LHCN-M2 (cell line): ENCODE measurements around the gene STARD5. TPM values are rescaled to one million over a fixed set of nuclear protein-coding genes. Genes with fewer than 3 reads are reported as not detected.

ENCODE experiments used
- DNase-seq: peaks from one replicate; pipeline ENCODE4 v3.0.0-alpha.2; 2012; ENCODE audit warnings: low read depth
- total RNA-seq: library from RNA; depleted of rRNA; stranded (reverse); fragments of >200 nt; gene quantifications from 2 replicates; pipeline ENCODE4 v1.2.3, GENCODE V29; 2014

STARD5 gene
- total RNA-seq, 1 experiment from 2014 or later, result 4.3 TPM

DNA sequence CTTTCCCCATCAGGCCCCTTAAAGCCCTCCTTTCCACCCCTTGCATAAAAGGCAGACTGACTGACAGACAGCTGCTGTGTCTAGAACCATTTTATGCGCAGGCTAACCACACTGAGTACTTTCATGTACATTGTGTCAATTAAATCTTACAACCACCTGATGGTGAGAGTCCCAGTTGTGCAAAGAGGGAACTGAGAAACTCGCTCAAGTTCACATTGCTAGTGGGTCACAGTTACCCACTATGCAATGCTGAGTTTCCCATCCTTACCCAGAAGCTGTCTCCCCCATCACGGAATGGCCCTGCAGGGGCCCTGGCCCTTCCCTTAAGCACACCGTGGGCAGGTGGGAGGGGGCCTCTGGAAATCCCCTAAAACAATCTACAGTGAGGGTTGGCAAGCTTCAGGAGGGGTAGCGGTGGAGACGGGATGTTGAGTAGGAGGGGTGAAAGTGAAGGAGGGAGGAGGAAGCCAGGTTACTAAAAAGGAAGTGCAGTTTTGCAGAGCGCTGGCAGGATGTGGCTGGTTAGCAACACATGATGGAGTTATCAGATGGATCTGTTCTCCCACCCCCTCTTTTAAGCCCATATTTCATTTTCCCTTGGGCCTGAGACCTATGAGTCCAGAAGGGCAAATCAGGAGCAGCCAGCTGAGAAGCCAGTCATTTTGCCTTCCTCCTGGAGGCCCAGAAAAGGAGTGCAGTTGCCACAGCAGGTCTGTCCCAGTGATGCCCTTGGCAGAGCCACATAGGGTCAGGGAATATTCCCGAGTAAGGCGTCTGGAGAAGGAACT, 30.0 kb downstream of the STARD5 start:
- DNase-seq, result no peak

DNA sequence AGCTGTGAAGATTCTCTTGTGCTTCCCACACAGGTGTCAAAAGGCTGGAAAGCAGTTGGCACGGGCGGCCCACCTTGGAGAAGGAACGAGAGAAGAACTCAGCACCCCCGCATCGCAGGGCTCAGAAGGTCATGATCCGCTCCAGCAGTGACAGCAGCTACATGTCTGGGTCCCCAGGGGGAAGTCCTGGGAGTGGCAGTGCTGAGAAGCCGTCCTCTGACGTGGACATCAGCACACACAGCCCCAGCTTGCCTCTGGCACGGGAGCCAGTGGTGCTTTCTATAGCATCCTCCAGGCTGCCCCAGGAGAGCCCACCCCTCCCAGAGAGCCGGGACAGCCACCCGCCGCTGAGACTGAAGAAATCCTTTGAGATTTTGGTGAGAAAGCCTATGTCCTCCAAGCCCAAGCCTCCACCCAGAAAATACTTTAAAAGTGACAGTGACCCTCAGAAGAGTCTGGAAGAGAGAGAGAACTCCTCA, 31.4 kb downstream of the STARD5 start:
- DNase-seq, result no peak

DNA sequence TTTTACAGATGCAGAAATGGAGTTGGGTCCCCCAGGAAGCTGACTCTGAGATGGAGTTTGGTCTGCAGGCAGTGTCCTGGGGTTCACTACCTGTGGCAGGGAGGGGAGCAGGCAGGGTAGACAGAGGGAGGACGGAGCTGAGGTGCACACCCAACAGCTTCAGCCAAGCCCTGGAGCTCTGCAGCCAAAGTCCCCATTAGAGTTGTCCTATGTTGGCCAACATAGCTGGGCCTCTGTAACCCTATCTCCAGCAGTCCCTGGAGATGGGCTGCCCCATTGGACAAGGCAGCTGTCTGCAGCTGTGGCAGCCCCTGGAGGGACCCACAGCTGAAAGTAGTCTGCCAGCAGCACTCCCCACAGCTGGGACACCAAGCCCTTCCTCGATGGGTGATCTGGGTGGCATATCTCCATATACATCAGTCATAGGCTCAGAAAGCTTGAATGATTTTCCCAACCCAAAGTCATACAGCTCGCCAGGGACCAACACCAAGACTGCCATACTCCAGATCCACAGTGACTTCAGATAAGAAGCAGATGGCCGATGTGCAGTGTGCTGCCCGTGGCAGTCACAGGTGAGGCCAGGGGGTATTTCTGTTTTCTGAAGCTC, 31.9 kb downstream of the STARD5 start:
- no peak for DNase-seq

DNA sequence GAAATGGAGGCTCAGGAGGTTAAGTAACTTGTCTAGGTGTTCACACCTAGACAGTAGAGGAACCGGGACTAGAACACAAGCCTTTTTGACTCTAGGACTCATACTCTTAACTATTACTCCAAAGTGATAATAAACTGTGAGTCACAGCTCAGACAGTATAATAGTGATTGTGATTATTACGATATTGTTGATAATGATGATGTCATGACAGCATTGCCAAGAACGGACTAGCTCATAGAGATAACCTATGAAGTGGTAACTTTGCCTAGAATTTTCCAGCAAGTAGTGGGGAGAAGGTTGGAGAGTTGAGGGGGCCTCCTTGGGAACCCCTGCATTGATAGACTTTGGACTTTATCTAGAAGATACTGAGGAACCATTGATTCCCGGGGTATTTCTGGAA, 34.0 kb downstream of the STARD5 start:
- DNase-seq, result no peak

DNA sequence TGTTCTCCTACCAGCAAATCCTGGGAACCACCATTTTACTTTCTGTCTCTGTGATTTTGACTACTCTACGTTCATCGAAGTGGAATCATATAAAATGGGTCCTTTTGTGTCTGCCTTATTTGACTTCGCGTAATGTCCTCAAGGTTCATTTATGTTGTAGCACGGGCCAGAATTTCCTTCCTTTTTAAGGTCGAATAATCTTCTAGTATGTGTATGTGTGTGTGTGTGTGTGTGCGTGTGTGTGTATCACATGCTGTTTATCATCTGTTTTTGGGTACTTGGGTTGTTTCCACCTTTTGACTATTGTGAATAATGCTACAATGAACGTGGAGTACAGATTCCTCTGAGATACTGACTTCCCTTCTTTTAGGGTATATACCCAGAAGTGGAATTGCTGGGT, 35.3 kb downstream of the STARD5 start:
- no peak for DNase-seq

DNA sequence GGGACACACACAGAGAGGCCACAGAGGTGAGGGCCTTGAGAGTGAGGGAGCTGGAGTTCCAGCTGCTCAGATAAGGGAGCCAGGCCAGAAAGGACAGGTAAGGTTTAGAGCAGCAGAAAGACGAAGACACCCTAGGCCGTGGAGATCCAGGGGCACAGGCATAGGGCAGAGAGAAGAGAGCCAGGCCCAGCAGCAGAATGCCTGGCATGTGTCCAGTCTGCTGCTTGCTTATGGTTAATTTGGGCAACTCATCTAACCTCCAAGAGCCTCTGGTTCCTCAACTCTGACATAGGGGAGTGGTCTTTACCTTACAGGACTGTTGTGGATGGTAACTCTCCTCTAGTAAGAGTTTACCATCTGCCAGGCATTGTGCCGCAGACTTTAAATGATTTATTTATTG, 35.9 kb downstream of the STARD5 start:
- DNase-seq, result no peak

DNA sequence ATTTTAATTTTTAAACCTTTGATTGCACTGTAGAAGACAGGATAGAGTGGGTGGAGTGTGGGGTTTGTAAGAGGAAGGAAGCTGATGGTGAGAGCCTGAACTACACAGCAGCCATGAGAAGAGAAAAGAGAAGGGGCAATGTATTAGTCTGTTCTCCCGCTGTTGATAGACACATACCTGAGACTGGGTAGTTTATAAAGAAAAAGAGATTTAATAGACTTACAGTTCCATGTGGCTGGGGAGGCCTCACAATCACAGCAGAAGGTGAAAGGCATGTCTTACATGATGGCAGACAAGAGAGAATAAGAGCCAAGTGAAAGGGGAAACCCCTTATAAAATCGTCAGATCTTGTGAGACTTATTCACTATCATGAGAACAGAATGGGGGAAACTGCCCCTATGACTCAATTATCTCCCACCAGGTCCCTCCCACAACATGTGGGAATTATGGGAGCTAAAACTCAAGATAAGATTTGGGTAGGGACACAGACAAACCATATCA, 37.3 kb downstream of the STARD5 start:
- DNase-seq, result no peak

DNA sequence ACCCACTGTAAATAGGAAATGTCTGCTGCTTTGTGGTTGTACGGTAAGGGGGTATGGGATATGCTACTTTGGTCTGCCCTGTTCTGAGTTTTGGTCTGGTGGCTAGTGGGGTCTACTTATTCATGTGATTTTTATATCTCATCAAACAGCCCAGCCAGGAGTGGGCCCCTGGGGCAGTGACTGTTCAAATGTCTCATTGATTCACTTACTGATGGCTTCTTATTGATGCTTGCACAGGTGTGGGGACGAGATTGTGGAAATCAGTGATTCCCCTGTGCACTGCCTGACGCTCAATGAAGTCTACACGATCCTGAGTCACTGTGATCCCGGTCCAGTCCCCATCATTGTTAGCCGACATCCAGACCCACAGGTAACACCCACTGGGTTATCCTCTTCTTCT, 38.5 kb downstream of the STARD5 start:
- no peak for DNase-seq

DNA sequence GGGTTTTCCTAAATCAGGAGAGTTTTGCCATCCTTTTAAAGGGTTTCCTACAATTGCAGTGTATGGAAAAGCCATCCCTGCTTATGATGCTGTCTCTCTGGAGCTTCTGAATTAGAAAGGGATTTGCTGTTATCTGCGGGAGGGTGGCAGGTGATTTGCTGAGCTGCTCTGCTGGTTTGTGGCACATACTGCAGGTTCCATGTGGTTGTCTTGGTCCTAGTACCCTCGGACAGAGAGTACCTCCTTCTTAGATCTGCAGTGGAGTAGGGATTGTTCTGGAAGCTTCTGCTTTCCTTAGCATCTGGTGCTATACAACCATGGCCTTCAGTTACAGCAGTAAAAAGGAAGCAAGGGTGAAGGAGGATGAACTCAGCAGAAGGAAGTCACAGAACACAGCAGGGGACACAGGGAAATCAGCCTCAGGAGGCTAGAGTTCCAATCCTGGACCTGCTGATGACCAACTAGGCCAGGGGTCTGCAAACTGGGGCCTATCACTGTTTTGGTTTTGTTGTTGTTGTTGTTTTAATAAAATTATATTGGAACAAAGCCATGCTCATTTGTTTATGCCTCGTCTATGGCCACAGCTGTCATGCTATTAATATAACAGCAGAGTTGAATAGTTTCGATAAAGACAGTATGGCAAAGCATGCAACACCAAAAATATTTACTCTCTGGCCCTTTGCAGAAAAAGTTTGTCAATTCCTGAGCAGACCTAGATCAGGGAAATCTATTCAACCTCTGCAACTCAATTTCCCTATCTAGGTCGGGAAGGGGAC, 39.5 kb downstream of the STARD5 start:
- DNase-seq, result no peak

DNA sequence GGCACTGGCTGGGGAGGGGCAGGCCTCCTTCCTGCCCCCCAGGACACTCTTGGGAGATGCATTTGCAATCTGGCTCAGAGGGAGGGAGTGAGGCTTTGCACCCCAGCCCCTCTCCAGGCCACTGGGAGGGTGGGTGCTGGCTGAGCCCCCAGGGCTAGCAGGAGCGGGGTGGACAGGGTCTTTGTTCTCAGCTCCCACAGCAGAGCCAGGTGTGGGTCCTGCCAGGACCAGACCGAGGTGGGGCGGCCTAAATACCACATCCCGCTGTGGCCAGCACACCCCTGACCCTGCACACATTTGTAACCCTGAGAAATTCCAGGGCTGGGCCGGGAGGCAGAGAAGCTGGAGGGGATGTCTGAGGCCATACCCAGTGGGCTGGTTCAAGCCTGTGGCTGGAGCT, 41.0 kb downstream of the STARD5 start:
- DNase-seq, result no peak

DNA sequence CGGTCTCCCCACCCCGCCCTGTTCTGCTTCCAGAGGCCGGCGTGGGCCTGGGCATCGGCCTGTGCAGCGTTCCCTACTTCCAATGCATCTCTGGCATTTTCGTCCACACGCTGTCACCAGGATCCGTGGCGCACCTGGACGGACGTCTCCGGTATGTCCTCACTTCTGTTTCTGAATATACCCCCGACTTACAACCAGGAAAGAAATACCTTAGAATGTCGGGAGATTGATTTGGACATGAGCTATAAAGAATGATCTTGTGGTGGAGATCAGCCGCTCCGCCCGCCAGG, 41.4 kb downstream of the STARD5 start:
- no peak for DNase-seq

DNA sequence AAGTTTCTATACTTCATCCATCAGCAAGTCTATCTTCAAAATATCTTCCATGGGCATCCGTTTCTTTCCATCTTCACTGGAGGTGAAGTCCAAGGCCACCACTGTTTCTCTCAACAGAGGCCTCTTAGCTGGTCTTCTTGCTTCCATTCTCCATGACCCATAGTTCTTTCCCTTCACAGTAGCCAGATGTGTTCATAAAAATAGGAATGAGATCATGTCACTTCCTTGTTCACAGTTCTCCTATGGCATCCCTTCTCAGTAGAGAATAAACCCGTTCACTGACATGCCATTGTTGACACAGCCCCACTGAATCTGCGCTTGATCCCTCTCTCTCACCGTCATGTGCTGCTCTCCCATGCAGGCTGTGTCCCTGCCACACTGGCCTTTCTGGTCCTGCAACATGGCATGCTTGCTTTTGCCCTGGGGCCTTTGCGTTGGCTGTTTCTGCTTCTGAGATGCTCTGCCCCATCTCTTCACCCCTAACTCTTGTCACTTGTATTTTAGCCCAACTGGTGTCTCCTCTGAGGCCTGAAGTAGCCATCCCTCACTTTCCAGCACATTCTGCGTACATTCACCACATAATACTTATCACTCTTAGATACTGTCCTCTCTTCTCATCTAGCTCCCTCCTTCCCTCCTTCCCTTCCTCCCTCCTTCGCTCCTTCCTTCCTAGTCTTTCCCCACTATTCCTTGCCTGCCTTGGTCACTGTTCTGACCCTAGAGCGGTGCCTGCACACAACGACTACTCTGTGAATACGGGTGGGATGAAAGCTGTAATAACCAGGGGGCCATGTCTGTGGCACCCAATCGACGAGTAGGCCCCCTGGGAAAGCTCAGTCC, 42.0 kb downstream of the STARD5 start:
- no peak for DNase-seq

DNA sequence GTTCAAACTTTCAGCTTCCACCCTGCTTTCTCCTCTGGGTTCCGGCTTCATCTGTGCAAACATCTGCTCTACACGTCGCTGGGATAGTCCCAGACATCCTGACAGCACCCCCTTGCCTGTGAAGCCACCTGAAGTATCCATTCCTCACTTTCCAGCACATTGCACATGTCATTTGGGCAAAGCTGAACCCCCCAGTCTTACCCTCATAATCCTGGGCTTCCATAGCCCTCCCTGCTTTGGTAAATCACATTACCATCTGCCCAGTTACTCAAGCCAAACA, 42.5 kb downstream of the STARD5 start:
- no peak for DNase-seq

DNA sequence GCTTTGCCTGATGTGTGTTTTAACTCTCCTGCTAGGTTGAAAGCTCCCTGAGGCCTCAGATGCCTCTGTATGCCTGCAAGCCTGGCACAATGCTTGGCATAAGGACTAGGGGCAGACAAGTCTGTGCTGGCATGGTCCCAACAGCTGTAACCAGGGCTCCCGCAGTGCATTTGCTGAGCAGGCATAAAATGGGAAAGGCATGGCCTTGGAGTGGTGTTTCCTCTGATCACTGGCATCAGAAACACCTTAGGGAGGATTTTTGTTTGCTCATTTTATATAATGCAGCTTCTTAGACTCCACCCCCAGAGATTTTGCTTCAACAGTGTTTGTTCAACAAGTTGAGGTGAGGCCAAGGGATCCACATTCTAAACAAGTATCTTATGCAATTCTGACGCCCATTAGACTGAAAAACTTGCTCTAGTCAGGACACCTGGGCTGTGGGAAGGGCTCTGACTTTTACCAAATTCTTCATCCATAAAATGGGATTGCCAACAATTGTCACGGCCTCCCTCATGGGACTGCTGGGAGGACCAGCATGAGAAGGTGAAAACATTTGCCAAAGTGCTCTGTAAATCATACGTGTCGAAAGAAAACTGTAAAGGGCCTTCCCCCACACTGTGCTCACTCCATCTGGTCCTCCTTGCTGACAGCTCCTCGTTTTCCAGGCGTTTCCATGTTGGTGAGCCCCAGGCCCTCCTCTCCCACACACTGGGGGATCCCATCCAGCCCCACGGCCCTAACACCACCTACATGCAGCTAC, 43.1 kb downstream of the STARD5 start:
- no peak for DNase-seq

DNA sequence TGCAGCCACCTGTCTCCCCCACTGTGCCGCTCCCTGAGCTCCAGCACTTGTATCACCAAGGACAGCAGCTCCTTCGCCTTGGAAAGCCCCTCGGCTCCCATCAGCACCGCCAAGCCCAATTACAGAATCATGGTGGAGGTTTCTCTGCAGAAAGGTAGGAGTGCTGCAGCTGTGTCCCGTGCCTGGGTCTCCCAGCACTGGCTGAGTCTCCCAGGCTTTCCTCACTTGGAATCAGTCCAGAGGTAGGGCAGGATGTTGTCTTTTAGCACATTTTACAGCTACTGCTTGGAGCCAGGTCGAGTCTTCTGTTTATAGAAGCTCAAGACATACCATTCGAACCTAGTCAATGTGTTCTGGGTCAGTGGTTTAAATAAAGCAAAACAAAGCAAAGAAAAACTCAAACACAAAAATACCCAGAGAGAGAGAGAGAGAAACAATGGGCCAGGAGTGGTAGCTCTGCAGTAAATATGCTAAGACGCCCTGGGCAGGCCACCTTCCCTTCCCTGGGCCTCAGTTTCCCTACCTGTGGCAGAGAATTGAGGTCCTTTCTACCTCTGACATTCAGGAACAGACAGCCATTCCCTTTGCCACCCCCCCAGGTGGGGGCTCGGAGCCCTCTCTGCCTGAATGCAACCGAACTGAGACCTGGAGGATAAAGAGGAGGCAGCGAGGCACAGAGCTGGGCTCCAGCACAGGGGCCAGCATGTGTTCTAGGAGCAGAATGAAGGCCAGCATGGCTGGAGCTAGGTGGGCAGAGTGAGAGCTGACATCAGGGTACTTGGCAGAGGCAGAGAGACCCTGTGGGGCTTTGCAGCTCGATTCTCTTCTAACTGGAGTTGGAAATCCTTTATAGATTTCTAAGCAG, 44.1 kb downstream of the STARD5 start:
- no peak for DNase-seq

DNA sequence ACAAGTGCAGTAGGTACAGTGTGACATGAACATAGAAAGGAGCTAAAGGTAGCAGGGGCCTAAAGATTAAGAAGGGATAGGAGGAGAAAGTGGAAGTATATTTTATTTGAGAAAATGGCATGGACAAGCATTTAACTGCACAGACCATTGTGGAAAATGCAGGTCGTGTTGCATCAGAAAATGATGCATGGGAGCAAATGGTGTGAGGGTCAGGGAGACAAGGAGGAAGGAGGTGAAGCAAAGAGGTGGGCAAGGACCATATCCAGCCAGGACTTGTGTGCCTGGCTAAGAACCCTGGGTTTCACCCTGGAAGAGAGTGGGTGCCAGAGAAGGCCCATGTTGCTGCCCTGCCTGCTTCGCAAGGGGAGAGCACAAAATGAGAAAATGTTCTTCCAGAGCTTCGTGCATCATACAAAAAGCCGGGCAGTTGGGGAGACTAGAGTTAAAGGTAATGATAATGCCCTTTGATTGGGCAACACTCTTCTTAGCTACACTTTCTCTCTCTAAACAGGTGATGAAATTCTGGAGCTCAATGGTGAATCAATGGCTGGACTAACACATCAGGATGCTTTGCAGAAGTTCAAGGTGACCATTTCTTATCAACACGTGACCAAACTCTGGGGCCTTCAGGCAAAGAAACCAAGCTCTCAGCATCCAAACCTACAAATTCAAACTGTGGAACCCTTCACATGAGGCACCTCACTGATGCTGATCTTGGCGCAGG, 45.5 kb downstream of the STARD5 start:
- DNase-seq, result no peak

DNA sequence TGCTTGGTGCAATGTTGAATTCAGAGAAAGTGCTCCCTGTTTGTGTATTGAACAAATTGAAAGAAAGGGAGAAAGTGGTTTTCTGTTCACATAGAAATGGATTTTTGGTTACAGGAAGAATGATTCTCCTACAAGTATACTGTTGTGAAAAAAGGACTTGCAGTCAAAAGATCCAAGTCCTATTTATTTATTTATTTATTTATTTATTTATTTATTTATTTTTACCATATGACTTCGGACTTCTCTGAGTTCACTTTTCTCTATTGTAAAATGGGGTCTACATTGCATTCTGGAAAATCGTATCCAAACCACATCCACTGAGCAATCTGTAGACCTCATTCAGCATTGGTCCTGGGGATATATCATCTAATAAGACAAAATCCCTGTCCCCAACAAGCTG, 46.1 kb downstream of the STARD5 start:
- no peak for DNase-seq

DNA sequence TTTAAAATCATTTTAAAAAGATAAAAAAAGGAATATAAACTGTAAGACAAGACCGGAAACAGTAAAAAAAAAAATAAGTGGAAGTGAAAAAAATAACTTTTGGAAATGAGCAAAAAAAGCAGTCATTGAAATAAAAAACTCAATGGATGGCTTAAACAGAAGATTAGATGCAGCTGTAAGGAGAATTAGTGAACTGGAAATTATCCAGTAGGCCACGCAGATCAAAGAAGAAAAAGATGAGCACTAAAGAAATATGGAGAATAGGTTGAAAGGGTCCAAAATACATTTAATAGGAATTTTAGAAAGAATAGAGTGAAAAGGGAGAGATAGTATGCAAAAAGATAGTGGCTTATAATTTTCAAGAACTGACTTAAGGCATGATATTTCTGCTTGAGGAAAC, 47.0 kb downstream of the STARD5 start:
- DNase-seq, result no peak

DNA sequence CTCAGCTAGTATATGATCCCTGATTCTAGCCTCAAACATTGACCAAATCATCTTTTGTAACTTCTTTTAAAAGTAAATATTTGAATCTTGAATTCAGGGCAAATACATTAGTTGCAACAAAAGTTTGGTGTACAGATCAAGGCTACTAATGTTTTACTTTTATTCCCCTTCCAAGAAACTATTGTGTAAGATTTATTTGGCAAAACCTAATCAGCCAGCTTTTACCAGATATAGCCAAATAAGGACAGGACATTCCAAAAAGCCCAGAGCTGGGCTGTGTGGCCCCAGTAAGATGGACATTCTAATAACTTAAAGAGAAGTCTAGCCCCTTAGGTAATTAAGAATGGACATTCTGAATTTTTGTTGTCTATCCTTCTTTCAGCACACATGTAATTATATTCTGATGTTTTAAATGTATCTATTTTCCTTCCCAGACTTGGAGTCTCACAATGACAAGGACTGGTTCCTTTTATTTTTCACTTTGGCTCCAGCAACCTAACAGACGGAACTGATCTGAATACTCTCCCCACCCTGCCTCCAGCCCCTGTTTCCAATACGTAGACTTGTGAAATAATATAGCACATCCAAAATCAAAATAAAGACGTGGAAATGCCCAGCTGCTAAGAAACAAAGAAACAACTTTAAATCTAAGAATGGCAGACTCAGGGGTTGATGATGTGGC, 48.1 kb downstream of the STARD5 start:
- DNase-seq, result no peak
